CD4-positive, alpha-beta T cell (primary cell): ENCODE measurements around the gene HMG20A. TPM values are rescaled to one million over a fixed set of nuclear protein-coding genes. Genes with fewer than 3 reads are reported as not detected.
A peak's percentile ranks its signal among the peaks of the same experiment; 100 is the strongest.

Experiments used
- ATAC-seq: fragments of 200-7000 bp; cut with Tn5 transposase; one replicate; pipeline ENCODE4 v1.10.0; 2022; ENCODE audit warnings: mild to moderate bottlenecking; ENCODE audit not compliant: poor library complexity
- CTCF ChIA-PET: fragments of 350-600 bp; sonication (Branson Sonifier 250); formaldehyde crosslinking; loops from one replicate; lab custom pipeline; 2021; ENCODE audit warnings: antibody characterized with exemption, inconsistent platforms; lab: Charles Lee
- POLR2A ChIA-PET: fragments of 350-600 bp; sonication (Branson Sonifier 250); formaldehyde crosslinking; loops from one replicate; lab custom pipeline; 2021; ENCODE audit warnings: antibody characterized with exemption, inconsistent platforms; lab: Charles Lee
- DNase-seq, 14 experiments: peaks; one replicate each; pipeline ENCODE4 v3.0.0-alpha.2; 2013 to 2020; ENCODE audit warnings: mixed read lengths in 2 of 14
- H3K27ac ChIP-seq, 2 donors: one replicate each; pipeline versions ENCODE4 v1.5.1 to v1.7.0; 2013; ENCODE audit warnings: low read length in 2 of 2, low read depth in 1 of 2, mild to moderate bottlenecking in 1 of 2
- H3K27me3 ChIP-seq, 2 experiments: 1 replicate in 1 of 2; 2 replicates in 1 of 2; pipeline versions ENCODE4 v1.6.1 to v1.7.0; 2013; ENCODE audit warnings: low read length in 2 of 2, control low read depth in 1 of 2, mild to moderate bottlenecking in 1 of 2, moderate library complexity in 1 of 2; ENCODE audit not compliant: insufficient read depth in 2 of 2, control insufficient read depth in 1 of 2
- H3K36me3 ChIP-seq: one replicate; pipeline ENCODE4 v1.6.1; 2013; ENCODE audit warnings: low read length, control low read depth; ENCODE audit not compliant: insufficient read depth
- H3K4me1 ChIP-seq: one replicate; pipeline ENCODE4 v1.6.1; 2013; ENCODE audit warnings: low read length, control low read depth; ENCODE audit not compliant: insufficient read depth
- H3K4me3 ChIP-seq: one replicate; pipeline ENCODE4 v1.5.1; 2013; ENCODE audit warnings: mild to moderate bottlenecking, low read length, moderate library complexity
- H3K9me3 ChIP-seq, 2 experiments: 1 replicate in 1 of 2; 2 replicates in 1 of 2; pipeline versions ENCODE4 v1.6.1 to v1.7.0; 2013; ENCODE audit warnings: low read length in 2 of 2, mild to moderate bottlenecking in 2 of 2, control low read depth in 1 of 2, moderate library complexity in 1 of 2; ENCODE audit not compliant: control insufficient read depth in 1 of 2, insufficient read depth in 1 of 2
- H3K27ac Mint-ChIP-seq: one replicate; pipeline ENCODE4 v1.8.0; 2020; ENCODE audit warnings: mixed read lengths
- H3K27me3 Mint-ChIP-seq: one replicate; pipeline ENCODE4 v1.8.0; 2021; ENCODE audit warnings: mixed read lengths
- H3K36me3 Mint-ChIP-seq: one replicate; pipeline ENCODE4 v1.8.0; 2021; ENCODE audit warnings: low read depth, mixed read lengths
- H3K4me1 Mint-ChIP-seq: one replicate; pipeline ENCODE4 v1.8.0; 2021; ENCODE audit warnings: low read depth, mixed read lengths
- H3K4me3 Mint-ChIP-seq: one replicate; pipeline ENCODE4 v1.8.0; 2020; ENCODE audit warnings: mild to moderate bottlenecking, mixed read lengths
- H3K9me3 Mint-ChIP-seq: one replicate; pipeline ENCODE4 v1.8.0; 2020; ENCODE audit warnings: mixed read lengths
- intact Hi-C, 2 experiments: fragments of 100-400 bp; cut with DNase I in 1 of 2; cut with micrococcal nuclease in 1 of 2; formaldehyde crosslinking; loops; one replicate each; pipeline versions ENCODE4 v1.15.1 to v1.9.0; 2023 to 2025; cut with DNase I, micrococcal nuclease
- total RNA-seq, 174 experiments: library from RNA in 2 of 174; stranded (reverse) in 2 of 174; gene quantifications; one replicate each; pipeline ENCODE4 v1.2.3 and lab custom pipeline; 2021 to 2026
- TF ChIP-seq, protein P1 (sequence below): fragments of 200-600 bp; IDR thresholded peaks from one replicate; pipeline ENCODE4 v1.8.0; 2022; ENCODE audit warnings: antibody characterized with exemption, mild to moderate bottlenecking

HMG20A gene
- total RNA-seq, 2 experiments from 2014 or later = 16.2 to 20.0 TPM

DNA sequence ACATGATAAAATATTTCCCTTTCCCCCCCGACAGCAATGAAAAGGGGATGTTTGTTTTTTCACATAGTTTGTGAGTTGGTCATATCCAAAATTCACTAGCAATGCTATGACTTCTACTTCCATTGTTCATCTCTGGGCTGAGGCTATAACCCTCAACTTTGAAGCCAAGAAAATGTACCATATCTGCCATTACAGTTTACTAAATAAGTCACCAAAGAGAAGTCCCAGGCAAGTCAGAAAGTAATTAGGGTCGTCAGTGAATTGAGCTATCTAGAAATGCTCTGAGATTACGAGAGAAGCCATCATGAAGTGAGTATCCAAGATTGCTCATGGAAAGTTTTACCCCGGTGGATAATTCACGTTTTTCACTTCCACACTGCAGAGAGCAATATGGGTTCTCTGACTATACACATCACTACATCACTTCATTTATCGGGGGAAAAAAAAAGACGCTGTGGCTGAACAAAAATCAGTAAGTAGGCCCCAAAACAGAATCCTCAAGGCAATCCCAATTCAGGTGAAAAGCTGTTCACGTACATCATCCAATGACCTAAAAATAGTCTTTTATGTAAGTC lies 2.2 kb upstream of the HMG20A start:
- H3K27ac Mint-ChIP-seq = peak overlapping the region; percentile 65
- intact Hi-C loops = no loop called here
- Histone ChIP-seq H3K36me3 (no peaks in the 10 kb centered on the region), H3K4me3 (no peak overlapping the region), H3K9me3 (no peaks in the 10 kb centered on the region), H3K27me3 (no peaks in the 10 kb centered on the region), H3K27ac (no peak overlapping the region), H3K4me1 (peaks cover 14% of the 10 kb centered on the region)
- peaks cover 20% of the 10 kb centered on the region for H3K36me3 Mint-ChIP-seq
- no peaks in the 10 kb centered on the region for H3K27me3 Mint-ChIP-seq
- TF ChIP-seq, protein P1, sequence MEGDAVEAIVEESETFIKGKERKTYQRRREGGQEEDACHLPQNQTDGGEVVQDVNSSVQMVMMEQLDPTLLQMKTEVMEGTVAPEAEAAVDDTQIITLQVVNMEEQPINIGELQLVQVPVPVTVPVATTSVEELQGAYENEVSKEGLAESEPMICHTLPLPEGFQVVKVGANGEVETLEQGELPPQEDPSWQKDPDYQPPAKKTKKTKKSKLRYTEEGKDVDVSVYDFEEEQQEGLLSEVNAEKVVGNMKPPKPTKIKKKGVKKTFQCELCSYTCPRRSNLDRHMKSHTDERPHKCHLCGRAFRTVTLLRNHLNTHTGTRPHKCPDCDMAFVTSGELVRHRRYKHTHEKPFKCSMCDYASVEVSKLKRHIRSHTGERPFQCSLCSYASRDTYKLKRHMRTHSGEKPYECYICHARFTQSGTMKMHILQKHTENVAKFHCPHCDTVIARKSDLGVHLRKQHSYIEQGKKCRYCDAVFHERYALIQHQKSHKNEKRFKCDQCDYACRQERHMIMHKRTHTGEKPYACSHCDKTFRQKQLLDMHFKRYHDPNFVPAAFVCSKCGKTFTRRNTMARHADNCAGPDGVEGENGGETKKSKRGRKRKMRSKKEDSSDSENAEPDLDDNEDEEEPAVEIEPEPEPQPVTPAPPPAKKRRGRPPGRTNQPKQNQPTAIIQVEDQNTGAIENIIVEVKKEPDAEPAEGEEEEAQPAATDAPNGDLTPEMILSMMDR = no peak
- peak overlapping the region; percentile 96 for H3K4me3 Mint-ChIP-seq
- ChIA-PET POLR2A (interaction anchor here (0.7 to 1.9 kb wide), 3 partner anchors 8 to 232 kb away, joined by 3 to 13 read pairs (median 4); no protein-coding TSS in a partner anchor), CTCF (interaction anchor here (0.9 to 1.2 kb wide), 2 partner anchors 28 to 445 kb away, joined by 3 read pairs; no protein-coding TSS in a partner anchor)
- peaks cover 39% of the 10 kb centered on the region for H3K4me1 Mint-ChIP-seq
- H3K9me3 Mint-ChIP-seq = no peaks in the 10 kb centered on the region
- DNase-seq (no peak), ATAC-seq (no peak)

DNA sequence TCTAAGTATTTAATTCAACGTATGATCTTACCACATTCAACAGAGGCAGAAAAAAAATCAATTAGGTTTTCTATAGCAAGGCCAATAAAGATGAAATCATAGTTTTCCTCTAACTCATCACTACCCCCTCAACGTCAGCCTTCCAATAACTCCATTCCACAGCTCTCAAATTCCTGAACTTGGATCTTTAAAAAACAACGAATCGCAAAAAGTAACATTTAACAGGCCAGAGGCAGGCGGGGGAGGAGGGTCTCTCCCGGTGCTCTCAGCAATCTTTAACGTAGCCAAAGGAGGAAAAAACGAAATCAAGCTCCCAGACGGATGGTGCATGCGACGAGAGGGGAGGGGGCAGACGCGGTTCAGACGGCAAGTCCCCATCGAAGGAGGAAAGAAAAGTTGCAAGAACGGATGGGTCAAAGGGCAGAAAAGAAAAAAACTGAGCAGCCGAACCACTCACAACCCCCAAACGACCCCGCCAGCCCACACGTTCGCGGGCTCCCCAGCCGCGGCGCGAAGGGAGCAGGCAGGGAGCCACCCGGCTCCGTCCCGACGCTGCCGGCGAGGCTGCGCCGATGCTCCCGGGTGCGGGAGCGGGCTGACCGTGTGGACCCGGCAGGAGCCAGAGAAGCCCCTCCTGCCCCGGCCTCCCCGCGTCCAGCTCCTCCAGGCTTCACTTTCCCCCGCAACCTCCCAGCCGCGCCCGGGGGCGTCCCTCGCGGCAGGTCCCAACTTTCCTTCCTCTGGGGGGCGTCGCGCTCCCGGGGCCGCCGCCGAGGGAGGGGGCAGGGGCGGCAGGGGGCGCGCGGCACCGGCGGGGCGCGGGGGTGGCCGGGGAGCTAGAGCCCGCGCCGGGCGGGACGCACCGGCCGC lies 1.5 kb upstream of the HMG20A start:
- intact Hi-C loops = no loop called here
- Mint-ChIP-seq H3K4me1 (peaks cover 46% of the 10 kb centered on the region), H3K27me3 (no peaks in the 10 kb centered on the region), H3K9me3 (no peaks in the 10 kb centered on the region), H3K27ac (peak overlapping the region; percentile 65), H3K4me3 (peak overlapping the region; percentile 96), H3K36me3 (peaks cover 20% of the 10 kb centered on the region)
- H3K27me3 ChIP-seq = no peaks in the 10 kb centered on the region
- DNase-seq (peak in 9 of 14 experiments; percentile 2 to 67 (median 12)), ATAC-seq (no peak)
- ChIA-PET POLR2A (interaction anchor here (0.7 to 1.9 kb wide), 3 partner anchors 9 to 232 kb away, joined by 3 to 13 read pairs (median 4); no protein-coding TSS in a partner anchor), CTCF (interaction anchor here (0.9 to 1.2 kb wide), 2 partner anchors 27 to 446 kb away, joined by 3 read pairs; no protein-coding TSS in a partner anchor)
- H3K36me3 ChIP-seq = no peaks in the 10 kb centered on the region
- H3K27ac ChIP-seq = no peak overlapping the region
- TF ChIP-seq, protein P1 = no peak
- H3K9me3 ChIP-seq = no peaks in the 10 kb centered on the region
- peak overlapping the region; percentile 60 for H3K4me3 ChIP-seq
- peaks cover 14% of the 10 kb centered on the region for H3K4me1 ChIP-seq

DNA sequence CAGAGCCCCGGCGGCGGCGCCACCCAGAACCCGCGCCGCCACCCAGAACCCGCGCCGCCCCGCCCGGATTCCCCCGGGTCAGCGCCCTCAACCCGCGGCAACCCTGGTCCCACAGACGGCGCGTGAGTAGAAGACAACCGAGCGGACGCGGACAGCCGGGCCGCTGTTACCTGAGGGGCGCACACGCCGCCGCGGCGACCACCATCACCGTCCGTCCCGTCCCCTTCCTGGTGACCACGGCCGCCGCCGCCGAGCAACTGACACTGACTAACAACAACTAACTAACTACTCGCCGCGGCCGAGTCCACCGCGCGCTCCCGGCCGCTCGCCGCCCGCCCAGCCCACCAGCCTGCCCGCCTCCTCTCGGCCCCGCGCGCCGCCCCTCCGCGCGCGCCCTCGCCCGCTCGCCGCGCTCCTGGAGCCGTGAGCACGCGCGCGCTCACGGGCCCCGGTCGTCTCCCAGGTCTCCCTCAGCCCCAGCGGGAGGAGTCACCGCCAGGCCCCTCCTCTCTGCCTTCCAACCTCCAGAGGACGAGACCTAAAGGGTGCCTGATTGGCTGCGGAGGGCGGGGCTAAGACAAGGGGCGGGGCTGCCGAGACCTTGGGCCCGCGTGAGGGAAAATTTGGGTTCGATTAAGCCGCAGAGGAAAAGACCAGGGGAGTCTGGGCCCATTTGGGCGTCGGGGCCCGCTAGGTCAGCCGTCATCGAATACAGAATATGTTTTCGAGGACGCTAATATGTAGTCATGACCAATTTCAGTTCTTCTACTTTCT lies 665 bp upstream of the HMG20A start, which contains the start of gene PEAK1:
TSS of gene PEAK1 (minus strand) at position 269 of the 774 bp plus-strand sequence. CDS start 238,178 bp downstream, outside the sequence.
- peaks cover 54% of the 10 kb centered on the region for H3K4me1 Mint-ChIP-seq

More for the DNA sequence above, 665 bp upstream of the HMG20A start, which contains the start of gene PEAK1:
- POLR2A ChIA-PET = interaction anchor here (1.1 to 2.0 kb wide), 6 partner anchors 10 to 515 kb away, joined by 3 to 13 read pairs (median 8); partner anchors contain the start of gene SCAPER
- Histone ChIP-seq H3K36me3 (no peaks in the 10 kb centered on the region), H3K27me3 (no peaks in the 10 kb centered on the region), H3K27ac (peak within 1 kb of the TSS; percentile 86 to 87), H3K9me3 (no peaks in the 10 kb centered on the region), H3K4me1 (peaks cover 14% of the 10 kb centered on the region), H3K4me3 (peak within 1 kb of the TSS; percentile 70)
- Mint-ChIP-seq H3K9me3 (no peaks in the 10 kb centered on the region), H3K27me3 (no peaks in the 10 kb centered on the region), H3K27ac (peak within 1 kb of the TSS; percentile 96), H3K4me3 (peak within 1 kb of the TSS; percentile 99), H3K36me3 (peaks cover 22% of the 10 kb centered on the region)
- TF ChIP-seq, protein P1 = no peak
- DNase-seq (peak; percentile 99 to 100 (median 100)), ATAC-seq (peak; percentile 99)
- intact Hi-C loops = loop anchor here (1.0 to 10.0 kb wide), 7 partner anchors 11 to 1795 kb away; partner anchors contain the start of genes IDH3A (in 1 of the 2), PSTPIP1 (in 1 of the 2), RCN2 (in 1 of the 2) and SNUPN (in 1 of the 2)
- CTCF ChIA-PET = no interaction called here
